ENCODE measurements around the gene AHCYL2. TPM values are rescaled to one million over a fixed set of nuclear protein-coding genes. Genes with fewer than 3 reads are reported as not detected.
"Not testable (repeated sequence)": the region's sequence is repeated elsewhere in the genome, so short reads cannot be mapped to it uniquely, and the experiment has no call there.

AHCYL2 gene
- polyA plus RNA-seq, 1 donor from 2014 or later = 39.9 TPM

- Histone ChIP-seq H3K9ac (ENCODE audit: low read length) (no peak overlapping the region), H3K9me2 (ENCODE audit: insufficient read depth, low read length) (no peaks in the 10 kb centered on the region), H3K27ac (ENCODE audit: low read length) (no peak overlapping the region), H3K79me2 (replicated peaks; ENCODE audit: insufficient read depth, low read length) (peaks cover 7% of the 10 kb centered on the region), H3K4me2 (ENCODE audit: low read length) (no peak overlapping the region), H3K27me3 (ENCODE audit: insufficient read depth, low read depth, low read length) (no peaks in the 10 kb centered on the region), H2AFZ (ENCODE audit: low read depth, low read length) (no peak overlapping the region), H3K4me3 (ENCODE audit: low read length) (no peak overlapping the region), H4K20me1 (ENCODE audit: insufficient read depth) (no peaks in the 10 kb centered on the region), H3F3A (ENCODE audit: insufficient read depth, low read length, poor library complexity, severe bottlenecking) (no peaks in the 10 kb centered on the region), H3K36me3 (ENCODE audit: insufficient read depth, low read length) (no peaks in the 10 kb centered on the region), H3K9me3 (ENCODE audit: low read length) (no peaks in the 10 kb centered on the region)
- TF ChIP-seq CTCF (IDR thresholded peaks at IDR 0.05; ENCODE audit: poor library complexity, severe bottlenecking) (peak; percentile 81), MXI1 (conservative IDR thresholded peaks at IDR 0.05; ENCODE audit: poor library complexity, severe bottlenecking) (no peak), EZH2 (IDR thresholded peaks at IDR 0.05; ENCODE audit: borderline replicate concordance, insufficient read depth, low read length, poor library complexity, severe bottlenecking) (no peak), TAF1 (IDR thresholded peaks at IDR 0.05; ENCODE audit: low read depth) (no peak), POLR2AphosphoS5 (IDR thresholded peaks at IDR 0.05) (no peak), SMC3 (conservative IDR thresholded peaks at IDR 0.05; ENCODE audit: poor library complexity) (peak; percentile 88), RAD21 (conservative IDR thresholded peaks at IDR 0.05) (peak; percentile 81), REST (IDR thresholded peaks at IDR 0.05; ENCODE audit: borderline replicate concordance) (no peak), EP300 (conservative IDR thresholded peaks at IDR 0.05; ENCODE audit: poor library complexity, severe bottlenecking) (no peak)
Measured at GRCh38 chr7:129298268-129298893, 73.6 kb downstream of the AHCYL2 start.

GRCh38 chr7:129299889-129300288, 75.1 kb downstream of the AHCYL2 start:
- Histone ChIP-seq H3K79me2 (replicated peaks; ENCODE audit: insufficient read depth, low read length) (peaks cover 7% of the 10 kb centered on the region), H4K20me1 (ENCODE audit: insufficient read depth) (no peaks in the 10 kb centered on the region), H3K9ac (ENCODE audit: low read length) (no peak overlapping the region), H3K27ac (ENCODE audit: low read length) (no peak overlapping the region), H3F3A (ENCODE audit: insufficient read depth, low read length, poor library complexity, severe bottlenecking) (no peaks in the 10 kb centered on the region), H3K9me2 (ENCODE audit: insufficient read depth, low read length) (no peaks in the 10 kb centered on the region), H3K36me3 (ENCODE audit: insufficient read depth, low read length) (no peaks in the 10 kb centered on the region), H3K27me3 (ENCODE audit: insufficient read depth, low read depth, low read length) (no peaks in the 10 kb centered on the region), H3K9me3 (ENCODE audit: low read length) (no peaks in the 10 kb centered on the region), H3K4me2 (ENCODE audit: low read length) (no peak overlapping the region), H3K4me3 (ENCODE audit: low read length) (no peak overlapping the region), H2AFZ (ENCODE audit: low read depth, low read length) (no peak overlapping the region)
- TF ChIP-seq EZH2 (IDR thresholded peaks at IDR 0.05; ENCODE audit: borderline replicate concordance, insufficient read depth, low read length, poor library complexity, severe bottlenecking) = no peak

- H2AFZ ChIP-seq (ENCODE audit: low read depth, low read length); H4K20me1 ChIP-seq (ENCODE audit: insufficient read depth); H3K9me2 ChIP-seq (ENCODE audit: insufficient read depth, low read length); H3K36me3 ChIP-seq (ENCODE audit: insufficient read depth, low read length); H3K9me3 ChIP-seq (ENCODE audit: low read length); H3F3A ChIP-seq (ENCODE audit: insufficient read depth, low read length, poor library complexity, severe bottlenecking); H3K4me2 ChIP-seq (ENCODE audit: low read length); H3K9ac ChIP-seq (ENCODE audit: low read length); H3K27me3 ChIP-seq (ENCODE audit: insufficient read depth, low read depth, low read length); H3K79me2 ChIP-seq (replicated peaks; ENCODE audit: insufficient read depth, low read length); H3K4me3 ChIP-seq (ENCODE audit: low read length); H3K27ac ChIP-seq (ENCODE audit: low read length): not testable (repeated sequence)
Measured at GRCh38 chr7:129300299-129300698, 75.5 kb downstream of the AHCYL2 start.

All from neural cell (in vitro differentiated cells).